ENCODE data around the gene BMP2K.
A peak's percentile ranks its signal among the peaks of the same experiment; 100 is the strongest.
"Not testable (repeated sequence)": the region's sequence is repeated elsewhere in the genome, so short reads cannot be mapped to it uniquely, and the experiment has no call there.

The BMP2K gene

DNA sequence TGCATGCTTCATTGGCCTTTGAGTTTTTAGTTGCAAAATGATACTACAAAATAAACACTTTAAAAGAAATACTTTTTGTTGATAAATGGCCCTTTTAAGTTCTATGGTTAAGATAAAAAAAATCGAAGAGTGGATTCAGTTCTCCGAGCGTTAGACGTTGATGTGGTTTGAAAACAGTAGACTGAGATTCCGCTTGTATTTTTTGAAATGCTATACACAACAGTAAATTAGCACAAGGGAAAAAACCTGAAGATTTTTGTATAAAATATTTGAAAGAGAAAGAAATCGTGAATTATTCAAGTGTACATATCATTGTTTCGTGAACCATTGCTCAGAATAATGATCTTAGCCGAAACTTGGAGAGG, 1.4 kb downstream of the BMP2K start:
- no peaks in the 10 kb centered on the region for H3K27me3 ChIP-seq (ENCODE audit: low read depth, low read length)
- no peaks in the 10 kb centered on the region for H3K9me3 ChIP-seq (ENCODE audit: control insufficient read depth in 1 of 2, low read length in 2 of 2)
- H3K4me3 ChIP-seq (ENCODE audit: low read depth in 1 of 2, low read length in 2 of 2): peak overlapping the region; percentile 82 to 91
- peaks cover 0 to 4% of the 10 kb centered on the region in 2 donors for H3K36me3 ChIP-seq (ENCODE audit: control insufficient read depth in 1 of 2, insufficient read depth in 2 of 2, low read length in 2 of 2)
- H3K4me1 ChIP-seq (ENCODE audit: control insufficient read depth in 1 of 2, insufficient read depth in 2 of 2, low read length in 2 of 2): peaks cover 6 to 14% of the 10 kb centered on the region in 2 donors
- H3K27ac ChIP-seq (ENCODE audit: low read length): peak overlapping the region; percentile 76

DNA sequence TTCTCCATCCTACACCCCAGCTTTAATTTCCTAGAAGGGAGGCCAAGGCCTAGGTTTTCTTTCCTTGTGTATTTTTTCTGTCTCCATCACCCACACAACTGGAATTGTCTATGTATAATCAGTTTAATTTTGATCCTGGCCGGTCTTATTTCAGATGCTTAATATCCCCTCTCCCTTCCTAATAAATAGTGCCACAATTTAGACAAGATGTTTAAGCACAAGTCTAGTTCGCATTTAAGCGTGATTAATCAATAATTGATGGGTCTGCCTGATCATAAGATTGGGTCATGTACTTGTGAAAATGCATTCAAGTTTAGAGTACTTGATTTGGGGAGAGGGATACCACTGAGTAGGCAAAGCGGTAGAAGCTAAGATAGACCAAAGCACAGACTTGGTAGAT, 2.4 kb downstream of the BMP2K start:
- Histone ChIP-seq H3K4me1 (ENCODE audit: control insufficient read depth in 1 of 2, insufficient read depth in 2 of 2, low read length in 2 of 2) (peaks cover 6 to 14% of the 10 kb centered on the region in 2 donors), H3K27ac (ENCODE audit: low read length) (peak overlapping the region; percentile 8), H3K9me3 (ENCODE audit: control insufficient read depth in 1 of 2, low read length in 2 of 2) (no peaks in the 10 kb centered on the region), H3K36me3 (ENCODE audit: control insufficient read depth in 1 of 2, insufficient read depth in 2 of 2, low read length in 2 of 2) (peaks cover 0 to 4% of the 10 kb centered on the region in 2 donors), H3K4me3 (ENCODE audit: low read depth in 1 of 2, low read length in 2 of 2) (peak overlapping the region; percentile 82 to 91), H3K27me3 (ENCODE audit: low read depth, low read length) (no peaks in the 10 kb centered on the region)

- H3K4me3 ChIP-seq (ENCODE audit: low read depth in 1 of 2, low read length in 2 of 2): no peak overlapping the region
Observed at GRCh38 chr4:78779280-78779679, 3.1 kb downstream of the BMP2K start.

DNA sequence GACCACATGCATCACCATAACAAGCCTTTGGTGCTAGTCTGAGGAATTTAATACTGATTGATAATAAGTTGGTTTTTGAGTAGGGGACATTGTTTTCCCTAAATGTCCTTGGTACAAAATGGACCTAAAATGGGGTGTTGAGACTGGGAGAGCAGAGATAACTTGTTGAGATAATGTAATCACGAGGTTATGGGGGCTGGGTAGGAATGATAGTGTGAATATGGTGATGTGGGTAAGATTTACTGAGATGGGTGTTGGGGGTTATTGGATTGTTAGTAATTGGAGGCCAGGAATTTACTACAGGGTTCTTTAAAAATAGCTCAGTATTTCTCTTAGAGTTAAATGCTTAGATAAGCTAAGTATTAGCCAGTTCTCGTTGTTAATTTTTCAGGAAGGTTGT, 3.9 kb downstream of the BMP2K start:
- Histone ChIP-seq H3K9me3 (ENCODE audit: control insufficient read depth in 1 of 2, low read length in 2 of 2) (no peaks in the 10 kb centered on the region), H3K36me3 (ENCODE audit: control insufficient read depth in 1 of 2, insufficient read depth in 2 of 2, low read length in 2 of 2) (peaks cover 0 to 4% of the 10 kb centered on the region in 2 donors), H3K4me1 (ENCODE audit: control insufficient read depth in 1 of 2, insufficient read depth in 2 of 2, low read length in 2 of 2) (peaks cover 11 to 16% of the 10 kb centered on the region in 2 donors), H3K4me3 (ENCODE audit: low read depth in 1 of 2, low read length in 2 of 2) (no peak overlapping the region), H3K27ac (ENCODE audit: low read length) (no peak overlapping the region), H3K27me3 (ENCODE audit: low read depth, low read length) (no peaks in the 10 kb centered on the region)

More at GRCh38 chr4:78779280-78779679, 3.1 kb downstream of the BMP2K start:
- H3K9me3 ChIP-seq (ENCODE audit: control insufficient read depth in 1 of 2, low read length in 2 of 2): no peaks in the 10 kb centered on the region
- H3K27me3 ChIP-seq (ENCODE audit: low read depth, low read length): no peaks in the 10 kb centered on the region
- no peak overlapping the region for H3K27ac ChIP-seq (ENCODE audit: low read length)
- H3K36me3 ChIP-seq (ENCODE audit: control insufficient read depth in 1 of 2, insufficient read depth in 2 of 2, low read length in 2 of 2): peaks cover 0 to 4% of the 10 kb centered on the region in 2 donors
- peaks cover 11 to 14% of the 10 kb centered on the region in 2 donors for H3K4me1 ChIP-seq (ENCODE audit: control insufficient read depth in 1 of 2, insufficient read depth in 2 of 2, low read length in 2 of 2)

- Histone ChIP-seq H3K27ac (ENCODE audit: low read length) (no peak overlapping the region), H3K36me3 (ENCODE audit: control insufficient read depth in 1 of 2, insufficient read depth in 2 of 2, low read length in 2 of 2) (peaks cover 0 to 3% of the 10 kb centered on the region in 2 donors), H3K4me1 (ENCODE audit: control insufficient read depth in 1 of 2, insufficient read depth in 2 of 2, low read length in 2 of 2) (peaks cover 15 to 19% of the 10 kb centered on the region in 2 donors)
Observed at GRCh38 chr4:78781139-78781538, 5.0 kb downstream of the BMP2K start.

DNA sequence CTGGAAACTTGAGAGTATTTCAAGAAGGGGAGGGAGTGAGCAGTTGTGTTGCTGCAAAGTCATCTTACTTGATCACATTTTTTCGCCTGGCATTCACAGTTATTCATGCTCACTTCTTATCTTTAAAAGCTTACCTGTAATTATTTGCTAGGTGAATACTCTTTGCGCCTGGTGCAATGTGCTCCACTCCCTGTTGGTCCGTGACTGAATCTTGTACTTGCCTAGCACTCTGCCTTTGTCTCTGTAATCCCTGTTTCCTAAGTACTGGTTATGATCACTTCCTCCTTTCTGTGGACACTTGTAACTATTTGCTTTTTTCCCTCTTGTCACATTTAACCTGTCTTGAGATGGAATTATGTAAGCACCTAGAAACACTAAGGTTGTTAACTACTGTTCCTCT, 5.8 kb downstream of the BMP2K start:
- H3K36me3 ChIP-seq (ENCODE audit: control insufficient read depth in 1 of 2, insufficient read depth in 2 of 2, low read length in 2 of 2): peaks cover 0 to 3% of the 10 kb centered on the region in 2 donors
- no peaks in the 10 kb centered on the region for H3K9me3 ChIP-seq (ENCODE audit: control insufficient read depth in 1 of 2, low read length in 2 of 2)
- H3K27me3 ChIP-seq (ENCODE audit: low read depth, low read length): no peaks in the 10 kb centered on the region
- H3K4me1 ChIP-seq (ENCODE audit: control insufficient read depth in 1 of 2, insufficient read depth in 2 of 2, low read length in 2 of 2): peaks cover 15 to 22% of the 10 kb centered on the region in 2 donors
- no peak overlapping the region for H3K4me3 ChIP-seq (ENCODE audit: low read depth in 1 of 2, low read length in 2 of 2)
- no peak overlapping the region for H3K27ac ChIP-seq (ENCODE audit: low read length)

More at GRCh38 chr4:78781139-78781538, 5.0 kb downstream of the BMP2K start:
- Histone ChIP-seq H3K27me3 (ENCODE audit: low read depth, low read length) (no peaks in the 10 kb centered on the region), H3K9me3 (ENCODE audit: control insufficient read depth in 1 of 2, low read length in 2 of 2) (no peaks in the 10 kb centered on the region), H3K4me3 (ENCODE audit: low read depth in 1 of 2, low read length in 2 of 2) (no peak overlapping the region)

- Histone ChIP-seq H3K4me1 (ENCODE audit: control insufficient read depth in 1 of 2, insufficient read depth in 2 of 2, low read length in 2 of 2) (peaks cover 9 to 22% of the 10 kb centered on the region in 2 donors), H3K36me3 (ENCODE audit: control insufficient read depth in 1 of 2, insufficient read depth in 2 of 2, low read length in 2 of 2) (peaks cover 0 to 3% of the 10 kb centered on the region in 2 donors), H3K27me3 (ENCODE audit: low read depth, low read length) (no peaks in the 10 kb centered on the region), H3K27ac (ENCODE audit: low read length) (peak overlapping the region; percentile 3), H3K9me3 (ENCODE audit: control insufficient read depth in 1 of 2, low read length in 2 of 2) (no peaks in the 10 kb centered on the region), H3K4me3 (ENCODE audit: low read depth in 1 of 2, low read length in 2 of 2) (no peak overlapping the region)
Observed at GRCh38 chr4:78784236-78784865, 8.2 kb downstream of the BMP2K start.

DNA sequence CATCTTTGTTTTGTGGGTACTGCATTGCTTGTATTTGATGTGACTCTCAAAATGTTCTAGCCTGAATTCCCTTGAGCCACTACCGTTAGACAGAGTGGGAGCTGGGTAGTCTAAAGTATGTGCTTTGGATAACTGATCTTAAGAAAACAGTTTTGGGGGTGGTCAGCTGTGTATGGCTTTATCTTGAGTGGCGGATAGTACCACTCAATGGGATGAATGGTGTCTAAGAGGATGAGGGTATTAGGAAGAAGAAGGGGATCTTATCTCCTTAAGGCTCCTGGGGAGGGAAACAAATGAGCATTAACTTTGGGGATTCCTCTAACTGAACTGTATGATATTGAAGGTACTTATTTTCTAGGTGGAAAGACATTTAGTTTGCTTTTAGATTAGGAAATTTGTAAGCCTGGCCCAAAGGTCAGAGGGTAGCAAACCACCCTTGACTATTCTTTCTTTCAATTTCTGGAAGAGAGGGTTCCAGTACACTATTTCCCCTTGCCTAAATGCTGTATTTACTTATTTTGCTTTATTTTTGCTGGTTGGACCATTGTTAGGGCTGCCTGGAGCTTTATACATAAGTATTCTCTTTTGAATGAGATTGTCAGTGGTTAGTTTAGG, 11.3 kb downstream of the BMP2K start:
- Histone ChIP-seq H3K36me3 (ENCODE audit: control insufficient read depth in 1 of 2, insufficient read depth in 2 of 2, low read length in 2 of 2) (peaks cover 0 to 3% of the 10 kb centered on the region in 2 donors), H3K9me3 (ENCODE audit: control insufficient read depth in 1 of 2, low read length in 2 of 2) (no peaks in the 10 kb centered on the region), H3K4me1 (ENCODE audit: control insufficient read depth in 1 of 2, insufficient read depth in 2 of 2, low read length in 2 of 2) (peaks cover 4 to 19% of the 10 kb centered on the region in 2 donors), H3K27ac (ENCODE audit: low read length) (no peak overlapping the region), H3K4me3 (ENCODE audit: low read depth in 1 of 2, low read length in 2 of 2) (no peak overlapping the region), H3K27me3 (ENCODE audit: low read depth, low read length) (no peaks in the 10 kb centered on the region)

DNA sequence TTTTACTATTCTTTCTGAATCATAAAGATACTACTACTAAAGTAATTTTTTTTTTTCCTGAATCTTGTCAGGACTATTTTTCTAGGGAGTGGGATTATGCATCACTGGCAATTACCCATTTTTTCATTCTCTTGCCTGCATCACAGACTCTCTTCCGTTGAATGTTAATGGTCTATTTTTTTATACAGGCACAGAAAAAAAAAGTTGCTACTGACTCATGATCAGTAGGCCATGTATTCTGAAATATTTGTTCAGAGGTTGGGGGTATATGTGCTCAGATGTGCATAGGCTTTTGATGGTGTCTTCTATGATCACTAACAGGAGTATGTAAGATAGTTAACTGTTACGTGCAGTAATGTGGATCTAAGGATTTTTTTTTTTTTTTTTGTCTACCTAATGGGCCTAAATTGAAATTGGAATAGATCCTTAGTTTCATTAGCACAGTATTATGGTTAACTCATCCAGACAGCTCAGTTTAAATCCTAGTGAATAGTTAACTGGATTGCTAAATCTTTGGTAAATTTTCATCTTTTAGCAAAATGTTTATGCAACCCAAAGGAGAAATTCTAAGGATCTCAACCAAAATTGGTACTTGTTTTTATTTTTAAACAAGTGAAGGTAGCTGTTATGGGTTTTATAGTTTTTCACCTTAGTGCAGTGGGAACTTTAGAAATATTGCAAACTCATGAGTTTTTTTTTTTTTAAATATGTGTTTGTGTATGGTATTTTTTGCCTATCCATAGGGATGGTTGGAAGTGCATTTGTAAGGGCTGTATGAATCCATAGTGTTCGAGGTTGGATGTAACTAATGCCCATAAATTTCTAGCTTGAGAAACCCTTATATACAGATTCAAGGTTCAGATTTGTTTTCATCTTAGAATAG, 12.1 kb downstream of the BMP2K start:
- peaks cover 0 to 3% of the 10 kb centered on the region in 2 donors for H3K36me3 ChIP-seq (ENCODE audit: control insufficient read depth in 1 of 2, insufficient read depth in 2 of 2, low read length in 2 of 2)

DNA sequence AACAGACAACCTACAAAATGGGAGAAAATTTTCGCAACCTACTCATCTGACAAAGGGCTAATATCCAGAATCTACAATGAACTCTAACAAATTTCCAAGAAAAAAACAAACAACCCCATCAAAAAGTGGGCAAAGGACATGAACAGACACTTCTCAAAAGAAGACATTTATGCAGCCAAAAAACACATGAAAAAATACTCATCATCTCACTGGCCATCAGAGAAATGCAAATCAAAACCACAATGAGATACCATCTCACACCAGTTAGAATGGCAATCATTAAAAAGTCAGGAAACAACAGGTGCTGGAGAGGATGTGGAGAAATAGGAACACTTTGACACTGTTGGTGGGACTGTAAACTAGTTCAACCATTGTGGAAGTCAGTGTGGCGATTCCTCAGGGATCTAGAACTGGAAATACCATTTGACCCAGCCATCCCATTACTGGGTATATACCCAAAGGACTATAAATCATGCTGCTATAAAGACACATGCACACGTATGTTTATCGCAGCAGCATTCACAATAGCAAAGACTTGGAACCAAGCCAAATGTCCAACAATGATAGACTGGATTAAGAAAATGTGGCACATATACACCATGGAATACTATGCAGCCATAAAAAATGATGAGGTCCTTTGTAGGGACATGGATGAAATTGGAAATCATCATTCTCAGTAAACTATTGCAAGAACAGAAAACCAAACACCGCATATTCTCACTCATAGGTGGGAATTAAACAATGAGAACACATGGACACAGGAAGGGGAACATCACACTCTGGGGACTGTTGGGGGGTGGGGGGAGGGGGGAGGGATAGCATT, 19.7 kb downstream of the BMP2K start:
- H3K27ac ChIP-seq (ENCODE audit: low read length); H3K27me3 ChIP-seq (ENCODE audit: low read depth, low read length); H3K9me3 ChIP-seq (ENCODE audit: control insufficient read depth in 1 of 2, low read length in 2 of 2); H3K36me3 ChIP-seq (ENCODE audit: control insufficient read depth in 1 of 2, insufficient read depth in 2 of 2, low read length in 2 of 2); H3K4me3 ChIP-seq (ENCODE audit: low read depth in 1 of 2, low read length in 2 of 2); H3K4me1 ChIP-seq (ENCODE audit: control insufficient read depth in 1 of 2, insufficient read depth in 2 of 2, low read length in 2 of 2): not testable (repeated sequence)

More for the DNA sequence above, 12.1 kb downstream of the BMP2K start:
- Histone ChIP-seq H3K27me3 (ENCODE audit: low read depth, low read length) (no peaks in the 10 kb centered on the region), H3K27ac (ENCODE audit: low read length) (no peak overlapping the region), H3K4me1 (ENCODE audit: control insufficient read depth in 1 of 2, insufficient read depth in 2 of 2, low read length in 2 of 2) (peaks cover 4 to 19% of the 10 kb centered on the region in 2 donors), H3K9me3 (ENCODE audit: control insufficient read depth in 1 of 2, low read length in 2 of 2) (no peaks in the 10 kb centered on the region), H3K4me3 (ENCODE audit: low read depth in 1 of 2, low read length in 2 of 2) (no peak overlapping the region)

Data from muscle layer of duodenum (tissue), 2 donors.